CD4-positive, CD25-positive, alpha-beta regulatory T cell (primary cell): ENCODE results near the gene SCGB3A2. TPM values are rescaled to one million over a fixed set of nuclear protein-coding genes. Genes with fewer than 3 reads are reported as not detected.

Experiments used
- ATAC-seq, 2 donors: fragments of 150-1000 bp; cut with Tn5 transposase; one replicate each; pipeline ENCODE4 v1.10.0; 2021; ENCODE audit warnings: low read depth in 2 of 2, moderate number of reproducible peaks in 2 of 2, moderate library complexity in 1 of 2
- DNase-seq, 3 donors: peaks; one replicate each; pipeline versions ENCODE4 v3.0.0 to v3.0.0-alpha.2; 2012 to 2022; ENCODE audit warnings: mixed read lengths in 1 of 3
- H3K27ac ChIP-seq: one replicate; pipeline ENCODE4 v1.7.0; 2013; ENCODE audit warnings: mild to moderate bottlenecking, low read length; ENCODE audit not compliant: insufficient read depth, poor library complexity, severe bottlenecking
- H3K27me3 ChIP-seq: one replicate; pipeline ENCODE4 v1.7.0; 2013; ENCODE audit warnings: low read length; ENCODE audit not compliant: control insufficient read depth, insufficient read depth
- H3K36me3 ChIP-seq: one replicate; pipeline ENCODE4 v1.7.0; 2013; ENCODE audit warnings: mild to moderate bottlenecking, low read length, moderate library complexity; ENCODE audit not compliant: control insufficient read depth, insufficient read depth
- H3K4me1 ChIP-seq: 2 replicates; pipeline ENCODE4 v1.7.0; 2013; ENCODE audit warnings: mild to moderate bottlenecking, low read length; ENCODE audit not compliant: insufficient read depth, control insufficient read depth, poor library complexity, severe bottlenecking
- H3K4me3 ChIP-seq: one replicate; pipeline ENCODE4 v1.7.0; 2013; ENCODE audit warnings: low read depth, mild to moderate bottlenecking, low read length, moderate library complexity
- H3K9me3 ChIP-seq, 2 experiments: 1 replicate in 1 of 2; 2 replicates in 1 of 2; pipeline ENCODE4 v1.7.0; 2013; ENCODE audit warnings: low read length in 2 of 2, mild to moderate bottlenecking in 1 of 2, moderate library complexity in 1 of 2; ENCODE audit not compliant: control insufficient read depth in 2 of 2
- H3K27ac Mint-ChIP-seq, 3 donors: one replicate each; pipeline ENCODE4 v1.8.0; 2020 to 2022; ENCODE audit warnings: mild to moderate bottlenecking in 3 of 3, mixed read lengths in 3 of 3, moderate library complexity in 2 of 3
- H3K27me3 Mint-ChIP-seq: one replicate; pipeline ENCODE4 v1.8.0; 2022; ENCODE audit warnings: mild to moderate bottlenecking, mixed read lengths
- H3K36me3 Mint-ChIP-seq: one replicate; pipeline ENCODE4 v1.8.0; 2020; ENCODE audit warnings: mixed read lengths
- H3K4me1 Mint-ChIP-seq, 4 donors: one replicate each; pipeline ENCODE4 v1.8.0; 2020 to 2022; ENCODE audit warnings: mixed read lengths in 4 of 4, mild to moderate bottlenecking in 1 of 4
- H3K4me3 Mint-ChIP-seq, 4 donors: one replicate each; pipeline ENCODE4 v1.8.0; 2020 to 2022; ENCODE audit warnings: mild to moderate bottlenecking in 4 of 4, mixed read lengths in 4 of 4, moderate library complexity in 3 of 4
- H3K9me3 Mint-ChIP-seq, 7 donors: one replicate each; pipeline ENCODE4 v1.8.0; 2020 to 2022; ENCODE audit warnings: mixed read lengths in 7 of 7, mild to moderate bottlenecking in 3 of 7, moderate library complexity in 2 of 7
- polyA plus RNA-seq, 4 donors: library from polyadenylated mRNA; unstranded; fragments of 300-500 nt; fragmentation: Illumina TruSeq; gene quantifications; one replicate each; pipeline ENCODE4 v1.2.3, GENCODE V29; 2021
- total RNA-seq: library from RNA; stranded (reverse); gene quantifications from one replicate; pipeline ENCODE4 v1.2.3, GENCODE V29; 2022

SCGB3A2 gene
- total and polyA plus RNA-seq, 5 donors from 2014 or later: not detected

- Mint-ChIP-seq H3K27ac (no peak overlapping the region), H3K27me3 (no peaks in the 10 kb centered on the region), H3K36me3 (no peaks in the 10 kb centered on the region), H3K4me1 (no peaks in the 10 kb centered on the region), H3K4me3 (no peak overlapping the region), H3K9me3 (peaks cover 0 to 9% (median 2%) of the 10 kb centered on the region in 7 donors)
- DNase-seq: no peak
- H3K27ac ChIP-seq: no peak overlapping the region
- no peaks in the 10 kb centered on the region for H3K27me3 ChIP-seq
- H3K36me3 ChIP-seq: no peaks in the 10 kb centered on the region
- H3K9me3 ChIP-seq: no peaks in the 10 kb centered on the region
- ATAC-seq: no peak
- no peak overlapping the region for H3K4me3 ChIP-seq
- H3K4me1 ChIP-seq: no peaks in the 10 kb centered on the region
Observed at GRCh38 chr5:147927901-147928300, 49.4 kb downstream of the SCGB3A2 start.

GRCh38 chr5:147930769-147931168, 52.3 kb downstream of the SCGB3A2 start:
- Mint-ChIP-seq H3K36me3 (no peaks in the 10 kb centered on the region), H3K27me3 (no peaks in the 10 kb centered on the region), H3K4me1 (no peaks in the 10 kb centered on the region), H3K9me3 (peaks cover 0 to 8% (median 2%) of the 10 kb centered on the region in 7 donors), H3K4me3 (no peak overlapping the region), H3K27ac (no peak overlapping the region)
- no peaks in the 10 kb centered on the region for H3K4me1 ChIP-seq
- H3K27ac ChIP-seq: no peak overlapping the region
- no peak overlapping the region for H3K4me3 ChIP-seq
- H3K9me3 ChIP-seq: no peaks in the 10 kb centered on the region
- H3K27me3 ChIP-seq: no peaks in the 10 kb centered on the region
- ATAC-seq: no peak
- DNase-seq: no peak
- no peaks in the 10 kb centered on the region for H3K36me3 ChIP-seq

Other genes with a start within 250 kb of the SCGB3A2 start
- gene JAKMIP2, start 96.0 kb upstream of the SCGB3A2 start, total RNA-seq: 2.9 TPM
- 1 to 10 TPM in 3 of 4 donors, under 1 TPM in 1; 0.26 to 5.0 (median 2.2) TPM for gene JAKMIP2, start 96.0 kb upstream of the SCGB3A2 start, polyA plus RNA-seq
- gene SPINK1, start 47.0 kb upstream of the SCGB3A2 start, total RNA-seq: not detected
- gene SPINK1, start 47.0 kb upstream of the SCGB3A2 start, polyA plus RNA-seq: not detected
- gene C5orf46, start 27.8 kb downstream of the SCGB3A2 start, total RNA-seq: not detected
- not detected for gene C5orf46, start 27.8 kb downstream of the SCGB3A2 start, polyA plus RNA-seq
- not detected for gene SPINK5, start 185.3 kb downstream of the SCGB3A2 start, total RNA-seq
- gene SPINK5, start 185.3 kb downstream of the SCGB3A2 start, polyA plus RNA-seq: not detected